Stimulated activated naive CD4-positive, alpha-beta T cell (primary cell): ENCODE data around the gene LBHD1.
"Not testable (repeated sequence)": the region's sequence is repeated elsewhere in the genome, so short reads cannot be mapped to it uniquely, and the experiment has no call there.

Experiments
- DNase-seq, 6 experiments: peaks; one replicate each; lab custom pipeline; 2025; lab: John Stamatoyannopoulos, UW

LBHD1 gene

DNA sequence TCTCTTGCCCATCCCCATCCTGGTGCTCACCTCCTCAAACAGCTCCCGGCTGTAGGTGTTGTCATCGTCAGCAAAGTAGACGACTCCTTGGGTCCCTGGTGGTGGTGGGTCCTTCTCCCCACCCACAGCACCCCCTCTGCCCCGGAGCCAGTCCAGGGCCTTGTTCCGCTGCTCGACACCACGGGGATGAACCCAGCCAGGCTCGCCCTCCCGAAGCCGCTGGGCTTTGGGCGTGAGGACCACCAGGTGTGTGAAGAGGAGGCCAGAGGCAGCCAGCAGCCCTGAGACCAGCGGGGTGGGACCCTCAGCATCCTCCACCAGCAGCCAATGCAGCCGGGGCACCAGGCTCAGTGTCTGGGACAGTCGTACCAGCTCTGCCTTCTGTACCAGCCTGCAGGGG, 55.1 kb downstream of the LBHD1 start:
- DNase-seq, result not testable (repeated sequence)

DNA sequence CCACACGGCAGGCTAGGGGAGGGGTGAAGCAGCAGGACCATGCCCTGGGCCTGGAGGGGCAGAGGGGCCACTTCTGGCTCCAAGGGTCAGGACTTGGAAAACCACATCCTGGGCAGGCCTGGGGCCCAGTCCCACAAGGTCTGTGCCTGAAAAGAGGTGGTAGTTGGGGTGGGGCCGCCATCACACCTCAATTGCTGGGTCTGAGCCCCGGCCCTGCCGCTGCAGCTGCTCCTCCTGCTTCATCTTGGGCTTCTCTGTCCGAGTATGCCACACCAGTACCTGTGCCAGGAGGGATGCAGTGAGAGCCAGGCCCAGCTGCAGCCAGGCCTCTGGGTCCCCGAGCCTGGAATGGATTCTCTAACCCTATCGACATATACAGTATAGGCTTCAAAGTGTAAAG, 56.5 kb downstream of the LBHD1 start:
- DNase-seq, result no peak

DNA sequence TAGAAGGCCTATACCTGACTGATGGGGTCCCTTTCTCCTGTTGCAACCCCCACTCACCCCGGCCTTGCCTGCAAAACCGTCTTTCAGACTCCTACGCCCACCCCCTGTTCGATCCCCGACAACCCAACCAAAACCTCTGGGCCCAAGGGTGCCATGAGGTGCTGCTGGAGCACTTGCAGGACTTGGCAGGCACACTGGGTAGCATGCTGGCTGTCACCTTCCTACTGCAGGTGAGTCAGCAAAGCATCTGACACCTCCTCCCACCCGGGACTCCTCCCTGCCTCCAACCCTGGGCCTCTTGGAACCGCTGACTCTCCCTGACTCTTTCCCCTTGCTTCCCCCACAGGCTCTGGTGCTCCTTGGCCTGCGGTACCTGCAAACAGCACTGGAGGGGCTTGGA, 57.8 kb downstream of the LBHD1 start:
- DNase-seq, result no peak

DNA sequence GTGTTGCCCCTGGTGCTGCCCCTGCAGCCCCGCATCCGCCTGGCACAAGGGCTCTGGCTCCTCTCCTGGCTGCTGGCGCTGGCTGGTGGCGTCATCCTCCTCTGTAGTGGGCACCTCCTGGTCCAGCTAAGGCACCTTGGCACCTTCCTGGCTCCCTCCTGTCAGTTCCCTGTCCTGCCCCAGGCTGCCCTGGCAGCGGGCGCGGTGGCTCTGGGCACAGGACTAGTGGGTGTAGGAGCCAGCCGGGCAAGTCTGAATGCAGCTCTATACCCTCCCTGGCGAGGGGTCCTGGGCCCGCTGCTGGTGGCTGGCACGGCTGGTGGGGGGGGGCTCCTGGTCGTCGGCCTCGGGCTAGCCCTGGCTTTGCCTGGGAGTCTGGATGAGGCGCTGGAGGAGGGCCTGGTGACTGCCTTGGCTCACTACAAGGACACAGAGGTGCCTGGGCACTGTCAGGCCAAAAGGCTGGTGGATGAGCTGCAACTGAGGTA, 58.7 kb downstream of the LBHD1 start:
- DNase-seq, result peak in 2 of 6 experiments; percentile 28 to 40
